AG04450 (cell line): ENCODE results near the gene FSD1L. TPM values are rescaled to one million over a fixed set of nuclear protein-coding genes. Genes with fewer than 3 reads are reported as not detected.

Source experiments
- CTCF ChIA-PET: fragments of 300-600, 350-600 bp; formaldehyde crosslinking; extraction: SDS; loops from one replicate; lab custom pipeline; 2022; ENCODE audit warnings: antibody characterized with exemption, inconsistent platforms; lab: Charles Lee
- POLR2A ChIA-PET: fragments of 350-600 bp; formaldehyde crosslinking; extraction: SDS; loops from one replicate; lab custom pipeline; 2021; ENCODE audit warnings: antibody characterized with exemption, inconsistent platforms; lab: Yijun Ruan, JAX
- DNase-seq: peaks from one replicate; pipeline ENCODE4 v3.0.0-alpha.2; 2011; ENCODE audit warnings: low read depth, low spot score
- H3K27ac ChIP-seq: one replicate; pipeline ENCODE4 v1.5.1; 2012; ENCODE audit warnings: low read depth, low read length, control low read depth
- H3K27me3 ChIP-seq: one replicate; pipeline ENCODE4 v1.6.0; 2012; ENCODE audit warnings: low read length; ENCODE audit not compliant: control insufficient read depth, insufficient read depth
- H3K4me3 ChIP-seq: 2 replicates; pipeline ENCODE4 v1.5.1; 2011; ENCODE audit warnings: mild to moderate bottlenecking, low read depth, low read length, control low read depth
- H3K9me3 ChIP-seq: 2 replicates; pipeline ENCODE4 v1.5.1; 2012; ENCODE audit warnings: low read length; ENCODE audit not compliant: control insufficient read depth, insufficient read depth
- CTCF ChIP-seq: IDR thresholded peaks from 2 replicates; pipeline ENCODE4 v1.5.1; 2011; ENCODE audit warnings: low read depth, low read length, control low read depth, inconsistent platforms
- polyA plus RNA-seq: library from polyadenylated mRNA; depleted of rRNA; stranded (reverse); fragments of >200 nt; gene quantifications from 2 replicates; pipeline ENCODE4 v1.2.3, GENCODE V29; 2011

FSD1L gene
- polyA plus RNA-seq, 1 experiment = 7.4 TPM

- Histone ChIP-seq H3K27ac (peak overlapping the region; percentile 47), H3K9me3 (no peaks in the 10 kb centered on the region), H3K4me3 (peak overlapping the region; percentile 86), H3K27me3 (no peaks in the 10 kb centered on the region)
- no peak for TF ChIP-seq CTCF
- CTCF ChIA-PET = interaction anchor here (0.6 to 1.3 kb wide), 2 partner anchors 32 to 71 kb away, joined by 3 read pairs; no protein-coding TSS in a partner anchor
- POLR2A ChIA-PET = no interaction called here
- no peak for DNase-seq
Observed at GRCh38 chr9:105447386-105447813, 434 bp upstream of the FSD1L start.

- ChIA-PET CTCF (interaction anchor here (0.8 to 1.3 kb wide), 3 partner anchors 9 to 243 kb away, joined by 3 to 4 read pairs (median 3); no protein-coding TSS in a partner anchor), POLR2A (no interaction called here)
- H3K27me3 ChIP-seq = no peaks in the 10 kb centered on the region
- H3K27ac ChIP-seq = no peak overlapping the region
- H3K4me3 ChIP-seq = peak overlapping the region; percentile 86
- DNase-seq = no peak
- H3K9me3 ChIP-seq = no peaks in the 10 kb centered on the region
- no peak for TF ChIP-seq CTCF
Observed at GRCh38 chr9:105449081-105449480, 1.2 kb downstream of the FSD1L start.

GRCh38 chr9:105452185-105452584, 4.4 kb downstream of the FSD1L start:
- peak overlapping the region; percentile 14; the same call in 1 of the 2 replicates for H3K4me3 ChIP-seq
- POLR2A ChIA-PET = no interaction called here

GRCh38 chr9:105455836-105456475, 8.1 kb downstream of the FSD1L start:
- POLR2A ChIA-PET = no interaction called here
- DNase-seq = no peak

More at GRCh38 chr9:105452185-105452584, 4.4 kb downstream of the FSD1L start:
- DNase-seq = no peak
- CTCF ChIA-PET = interaction anchor here (0.9 to 1.0 kb wide), 2 partner anchors 9 to 589 kb away, joined by 3 to 4 read pairs; no protein-coding TSS in a partner anchor
- H3K9me3 ChIP-seq = no peaks in the 10 kb centered on the region
- H3K27ac ChIP-seq = peak overlapping the region; percentile 68
- H3K27me3 ChIP-seq = no peaks in the 10 kb centered on the region
- TF ChIP-seq CTCF = no peak

More at GRCh38 chr9:105455836-105456475, 8.1 kb downstream of the FSD1L start:
- CTCF ChIA-PET = interaction anchor here (0.6 to 1.1 kb wide), 2 partner anchors 19 to 66 kb away, joined by 3 to 5 read pairs; no protein-coding TSS in a partner anchor
- no peaks in the 10 kb centered on the region for H3K27me3 ChIP-seq
- no peak overlapping the region for H3K4me3 ChIP-seq
- H3K27ac ChIP-seq = no peak overlapping the region
- no peak for TF ChIP-seq CTCF
- peaks cover 12% of the 10 kb centered on the region for H3K9me3 ChIP-seq
